Measurements from ENCODE around the gene HIBADH.

GRCh38 chr7:27581119-27581518, 81.6 kb downstream of the HIBADH start:
- no peak for TF ChIP-seq CEBPB (IDR thresholded peaks at IDR 0.05; ENCODE audit: borderline replicate concordance in 1 of 2, low read depth in 2 of 2, low read length in 2 of 2)
- TF ChIP-seq USF2 (IDR thresholded peaks at IDR 0.05; ENCODE audit: borderline replicate concordance, low read depth, low read length), result no peak
- TF ChIP-seq GABPA (IDR thresholded peaks at IDR 0.05; ENCODE audit: low read depth), result no peak
- TF ChIP-seq TAF1 (IDR thresholded peaks at IDR 0.05; ENCODE audit: borderline replicate concordance, low read depth, low read length), result no peak
- no peak for TF ChIP-seq CTCF (IDR thresholded peaks at IDR 0.05 in 2 of 3, conservative IDR thresholded peaks at IDR 0.05 in 1 of 3; ENCODE audit: control insufficient read depth in 2 of 3, extremely low read depth in 1 of 3, insufficient read depth in 1 of 3, low read depth in 3 of 3, low read length in 3 of 3)
- no peak for TF ChIP-seq ESRRA (IDR thresholded peaks at IDR 0.05; ENCODE audit: low read length)
- no peak for TF ChIP-seq CBFB (IDR thresholded peaks at IDR 0.05; ENCODE audit: low read depth)
- no peak for TF ChIP-seq PBX3 (IDR thresholded peaks at IDR 0.05; ENCODE audit: insufficient replicate concordance, low read depth, low read length)
- no peak for TF ChIP-seq EP300 (IDR thresholded peaks at IDR 0.05; ENCODE audit: borderline replicate concordance in 1 of 2, control insufficient read depth in 1 of 2, low read depth in 2 of 2, low read length in 2 of 2)
- no peak for TF ChIP-seq REST (IDR thresholded peaks at IDR 0.05; ENCODE audit: low read depth, low read length)
